DMS114 treated with DMSO at 0.1 percent for 48 hours (cell line): ENCODE data around the gene DCTN5.

Experiments used
- DNase-seq: peaks from one replicate; lab custom pipeline; 2025; ENCODE audit not compliant: unreplicated experiment; lab: John Stamatoyannopoulos, UW

The DCTN5 gene

DNA sequence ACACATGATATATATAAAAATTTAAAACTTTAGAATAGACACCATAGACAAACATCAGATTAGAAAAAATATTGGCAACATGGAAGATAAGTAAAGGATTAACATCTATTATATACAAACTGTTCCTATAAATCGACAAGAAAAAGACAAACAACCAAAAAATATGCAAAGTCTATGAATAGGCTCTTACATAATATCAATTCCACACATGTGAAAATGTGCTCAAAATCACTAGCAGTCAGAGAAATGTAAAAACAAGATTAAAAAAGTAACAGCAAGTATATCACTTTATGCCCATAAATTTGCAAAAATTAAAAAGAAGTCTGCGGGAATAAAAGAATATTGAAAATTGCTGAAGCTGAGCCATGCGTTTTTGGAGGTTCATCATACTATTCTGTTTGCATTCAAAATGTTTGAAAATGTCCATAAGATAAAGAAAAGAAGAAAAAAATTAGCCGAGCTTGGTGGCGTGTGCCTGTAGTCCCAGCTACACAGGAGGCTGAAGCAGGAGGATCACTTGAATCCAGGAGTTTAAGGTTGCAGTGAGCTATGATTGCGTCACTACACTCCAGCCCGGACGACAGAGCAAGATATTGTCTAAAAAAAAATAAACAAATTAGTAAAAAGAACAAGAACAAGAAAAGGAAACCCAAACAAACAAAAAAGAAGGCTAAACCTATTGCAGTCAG lies 83.0 kb downstream of the DCTN5 start:
- no peak for DNase-seq

DNA sequence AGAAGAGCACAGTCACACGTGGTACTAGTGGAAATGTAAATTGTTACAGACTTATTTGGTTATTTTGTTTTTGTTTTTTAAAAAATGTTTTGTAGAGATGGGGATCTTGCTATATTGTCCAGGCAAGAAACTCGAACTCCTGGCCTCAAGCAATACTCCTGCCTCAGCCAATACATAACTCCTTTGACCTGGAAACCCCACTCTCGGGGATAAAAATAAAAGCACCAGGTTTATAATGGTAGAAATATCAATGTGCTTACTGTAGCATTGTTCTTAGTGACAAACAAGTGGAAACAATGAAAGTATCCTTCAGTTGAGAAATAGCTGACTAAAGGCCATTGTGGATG lies 83.5 kb downstream of the DCTN5 start:
- no peak for DNase-seq

DNA sequence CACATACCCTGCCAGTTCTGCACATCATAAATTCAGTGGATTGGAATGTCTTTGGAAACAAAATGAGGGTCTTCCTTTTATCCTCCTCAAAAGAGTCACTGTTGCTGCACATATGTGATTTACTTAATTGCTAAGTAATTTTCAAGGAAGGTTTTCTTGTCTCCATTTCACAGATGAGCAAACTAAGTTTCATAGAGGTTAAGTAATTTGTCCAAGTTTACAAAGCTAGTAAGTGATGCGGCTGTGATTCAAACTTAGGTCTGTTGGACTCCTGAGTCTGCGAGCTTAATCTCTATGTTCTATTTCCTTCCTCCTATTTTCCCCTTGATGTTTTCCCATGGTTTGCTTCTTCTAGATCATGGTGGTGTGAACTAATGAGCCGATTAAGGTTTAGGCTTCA lies 85.4 kb downstream of the DCTN5 start:
- DNase-seq, result no peak
